Fibroblast of skin of right quadriceps (primary cell): Measurements from ENCODE around the gene ANKRD12.

ENCODE experiments used
- DNase-seq: peaks from one replicate; pipeline ENCODE4 v3.0.0-alpha.2; 2013

ANKRD12 gene

GRCh38 chr18:9106800-9107584, 29.6 kb upstream of the ANKRD12 start:
- DNase-seq, result no peak

- no peak for DNase-seq
These were observed 27.7 kb upstream of the ANKRD12 start for GRCh38 chr18:9108911-9109310.

GRCh38 chr18:9109523-9109922, 27.1 kb upstream of the ANKRD12 start:
- peak; percentile 69 for DNase-seq

GRCh38 chr18:9113468-9114149, 23.0 kb upstream of the ANKRD12 start:
- DNase-seq, result no peak

GRCh38 chr18:9115984-9116383, 20.6 kb upstream of the ANKRD12 start:
- DNase-seq, result no peak

- DNase-seq, result no peak
These were observed 18.4 kb upstream of the ANKRD12 start for GRCh38 chr18:9117980-9118841.

- no peak for DNase-seq
These were observed 15.8 kb upstream of the ANKRD12 start for GRCh38 chr18:9120796-9121195.

GRCh38 chr18:9123520-9123919, 13.1 kb upstream of the ANKRD12 start:
- DNase-seq, result no peak

GRCh38 chr18:9124824-9125223, 11.8 kb upstream of the ANKRD12 start:
- DNase-seq, result no peak

GRCh38 chr18:9126337-9126736, 10.2 kb upstream of the ANKRD12 start:
- DNase-seq, result no peak

GRCh38 chr18:9130195-9130594, 6.4 kb upstream of the ANKRD12 start:
- no peak for DNase-seq

GRCh38 chr18:9130806-9131205, 5.8 kb upstream of the ANKRD12 start:
- no peak for DNase-seq

- no peak for DNase-seq
These were observed 4.0 kb upstream of the ANKRD12 start for GRCh38 chr18:9132628-9133027.

- no peak for DNase-seq
These were observed 3.4 kb upstream of the ANKRD12 start for GRCh38 chr18:9133225-9133624.

- no peak for DNase-seq
These were observed 1.3 kb upstream of the ANKRD12 start for GRCh38 chr18:9135081-9135911.

- DNase-seq, result no peak
These were observed 668 bp upstream of the ANKRD12 start for GRCh38 chr18:9135912-9136314.

GRCh38 chr18:9137168-9138066, 836 bp downstream of the ANKRD12 start:
- peak; percentile 75 for DNase-seq

- no peak for DNase-seq
These were observed 2.9 kb downstream of the ANKRD12 start for GRCh38 chr18:9139400-9140039.

GRCh38 chr18:9140381-9140780, 3.8 kb downstream of the ANKRD12 start:
- no peak for DNase-seq

GRCh38 chr18:9140984-9141383, 4.4 kb downstream of the ANKRD12 start:
- no peak for DNase-seq

- no peak for DNase-seq
These were observed 9.6 kb downstream of the ANKRD12 start for GRCh38 chr18:9146224-9146623.
